ENCODE measurements around the gene KANSL1L.

GRCh38 chr2:210099940-210100339, 71.3 kb downstream of the KANSL1L start:
- TF ChIP-seq CTCF (IDR thresholded peaks at IDR 0.05) (no peak), POLR2A (IDR thresholded peaks at IDR 0.05) (no peak)
